ENCODE results near the gene NCKAP5.

Gene NCKAP5

GRCh38 chr2:132741754-132742153, 826.5 kb downstream of the NCKAP5 start:
- TF ChIP-seq POLR2AphosphoS5 (IDR thresholded peaks at IDR 0.05; ENCODE audit: low read depth, low read length) (no peak), TAF1 (IDR thresholded peaks at IDR 0.05; ENCODE audit: borderline replicate concordance, insufficient read depth, low read length) (no peak), SIN3A (IDR thresholded peaks at IDR 0.05; ENCODE audit: borderline replicate concordance, insufficient read depth, low read length) (no peak), REST (IDR thresholded peaks at IDR 0.05; ENCODE audit: insufficient read depth in 1 of 2, low read depth in 2 of 2, low read length in 2 of 2) (no peak), FOXP2 (optimal IDR thresholded peaks at IDR 0.05; ENCODE audit: borderline replicate concordance, extremely low read depth, extremely low read length, insufficient read depth) (no peak)

- no peak for TF ChIP-seq FOXP2 (optimal IDR thresholded peaks at IDR 0.05; ENCODE audit: borderline replicate concordance, extremely low read depth, extremely low read length, insufficient read depth)
- TF ChIP-seq SIN3A (IDR thresholded peaks at IDR 0.05; ENCODE audit: borderline replicate concordance, insufficient read depth, low read length), result no peak
- no peak for TF ChIP-seq REST (IDR thresholded peaks at IDR 0.05; ENCODE audit: insufficient read depth in 1 of 2, low read depth in 2 of 2, low read length in 2 of 2)
- TF ChIP-seq POLR2AphosphoS5 (IDR thresholded peaks at IDR 0.05; ENCODE audit: low read depth, low read length), result no peak
- TF ChIP-seq TAF1 (IDR thresholded peaks at IDR 0.05; ENCODE audit: borderline replicate concordance, insufficient read depth, low read length), result no peak
Observed at GRCh38 chr2:132740081-132740720, 828.1 kb downstream of the NCKAP5 start.

- no peak for TF ChIP-seq FOXP2 (optimal IDR thresholded peaks at IDR 0.05; ENCODE audit: borderline replicate concordance, extremely low read depth, extremely low read length, insufficient read depth)
- TF ChIP-seq SIN3A (IDR thresholded peaks at IDR 0.05; ENCODE audit: borderline replicate concordance, insufficient read depth, low read length), result no peak
- no peak for TF ChIP-seq REST (IDR thresholded peaks at IDR 0.05; ENCODE audit: insufficient read depth in 1 of 2, low read depth in 2 of 2, low read length in 2 of 2)
- no peak for TF ChIP-seq TAF1 (IDR thresholded peaks at IDR 0.05; ENCODE audit: borderline replicate concordance, insufficient read depth, low read length)
- no peak for TF ChIP-seq POLR2AphosphoS5 (IDR thresholded peaks at IDR 0.05; ENCODE audit: low read depth, low read length)
Observed at GRCh38 chr2:132738223-132738622, 830.0 kb downstream of the NCKAP5 start.

- TF ChIP-seq SIN3A (IDR thresholded peaks at IDR 0.05; ENCODE audit: borderline replicate concordance, insufficient read depth, low read length), result no peak
- no peak for TF ChIP-seq FOXP2 (optimal IDR thresholded peaks at IDR 0.05; ENCODE audit: borderline replicate concordance, extremely low read depth, extremely low read length, insufficient read depth)
- TF ChIP-seq TAF1 (IDR thresholded peaks at IDR 0.05; ENCODE audit: borderline replicate concordance, insufficient read depth, low read length), result no peak
- TF ChIP-seq REST (IDR thresholded peaks at IDR 0.05; ENCODE audit: insufficient read depth in 1 of 2, low read depth in 2 of 2, low read length in 2 of 2), result no peak
- no peak for TF ChIP-seq POLR2AphosphoS5 (IDR thresholded peaks at IDR 0.05; ENCODE audit: low read depth, low read length)
Observed at GRCh38 chr2:132736059-132736458, 832.2 kb downstream of the NCKAP5 start.

Data from PFSK-1 (cell line).